DND-41 (cell line): ENCODE measurements around the gene ZNF280A.
"Not testable (repeated sequence)": the region's sequence is repeated elsewhere in the genome, so short reads cannot be mapped to it uniquely, and the experiment has no call there.

Experiments
- ATAC-seq: fragments of 200-7000 bp; cut with Tn5 transposase; 3 replicates; pipeline ENCODE4 v1.9.1; 2021; ENCODE audit warnings: low read depth; ENCODE audit not compliant: insufficient read depth
- DNase-seq: peaks from one replicate; pipeline ENCODE4 v3.0.0-alpha.2; 2020
- H2AFZ ChIP-seq: 2 replicates; pipeline ENCODE4 v1.6.0; 2012; ENCODE audit warnings: low read depth, low read length
- H3K27ac ChIP-seq: 2 replicates; pipeline ENCODE4 v1.5.1; 2012; ENCODE audit warnings: low read length, inconsistent platforms
- H3K27me3 ChIP-seq: fragments of 200-600 bp; sonication (generic); 2 replicates; pipeline ENCODE4 v1.6.0; 2012; ENCODE audit warnings: low read length, mild to moderate bottlenecking, inconsistent platforms; ENCODE audit not compliant: insufficient read depth, poor library complexity
- H3K36me3 ChIP-seq: 2 replicates; pipeline ENCODE4 v1.5.1; 2012; ENCODE audit warnings: low read length, inconsistent platforms; ENCODE audit not compliant: insufficient read depth
- H3K4me1 ChIP-seq: 2 replicates; pipeline ENCODE4 v1.5.1; 2012; ENCODE audit warnings: mild to moderate bottlenecking, low read length; ENCODE audit not compliant: insufficient read depth
- H3K4me2 ChIP-seq: 2 replicates; pipeline ENCODE4 v1.6.0; 2012; ENCODE audit warnings: mild to moderate bottlenecking, moderate library complexity, low read length, inconsistent platforms; ENCODE audit not compliant: insufficient read depth
- H3K4me3 ChIP-seq, 2 experiments: fragments of 200-600 bp in 1 of 2; shearing (Covaris generic) in 1 of 2; 2 replicates each; pipeline ENCODE4 v1.5.1; 2012 to 2016; ENCODE audit warnings: inconsistent platforms in 2 of 2, low read length in 2 of 2, mild to moderate bottlenecking in 2 of 2, low read depth in 1 of 2, moderate library complexity in 1 of 2
- H3K79me2 ChIP-seq: 2 replicates; pipeline ENCODE4 v1.6.0; 2012; ENCODE audit warnings: low read length, inconsistent platforms; ENCODE audit not compliant: insufficient read depth
- H3K9ac ChIP-seq: 2 replicates; pipeline ENCODE4 v1.6.0; 2012; ENCODE audit warnings: low read depth, mild to moderate bottlenecking, inconsistent platforms, low read length, moderate library complexity
- H3K9me3 ChIP-seq: 2 replicates; pipeline ENCODE4 v1.5.1; 2012; ENCODE audit warnings: low read length, moderate library complexity, mild to moderate bottlenecking, inconsistent platforms; ENCODE audit not compliant: insufficient read depth, severe bottlenecking
- H4K20me1 ChIP-seq: 2 replicates; pipeline ENCODE4 v1.6.0; 2012; ENCODE audit warnings: low read length; ENCODE audit not compliant: insufficient read depth
- CTCF ChIP-seq: IDR thresholded peaks from 2 replicates; pipeline ENCODE4 v1.5.1; 2012; ENCODE audit warnings: borderline replicate concordance, low read length, moderate library complexity, mild to moderate bottlenecking; ENCODE audit not compliant: poor library complexity, severe bottlenecking; ENCODE audit errors: extremely low read depth
- EZH2 ChIP-seq: IDR thresholded peaks from 3 replicates; pipeline ENCODE4 v1.6.1; 2012; ENCODE audit warnings: borderline replicate concordance, low read depth, mild to moderate bottlenecking, moderate library complexity, low read length, inconsistent platforms; ENCODE audit not compliant: severe bottlenecking

Gene ZNF280A

DNA sequence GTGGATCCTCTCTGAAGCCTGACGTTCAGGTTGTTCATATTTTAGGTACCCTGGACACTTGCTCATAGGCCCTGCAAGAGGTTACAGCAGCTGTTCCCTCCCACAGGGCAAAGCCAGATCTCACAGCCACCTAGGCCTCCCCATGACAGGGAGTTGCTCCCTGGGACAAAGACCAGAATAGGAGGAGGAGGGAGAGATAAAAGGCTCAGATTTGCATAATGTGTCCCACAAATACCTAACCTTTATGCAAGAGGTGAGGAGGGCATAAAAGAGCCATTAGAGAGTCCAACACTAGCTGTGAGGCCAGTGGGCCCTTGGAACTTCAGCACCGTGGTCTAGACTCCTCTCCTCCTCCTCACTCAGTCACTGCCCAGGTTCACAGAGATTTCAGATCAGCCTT is 45.3 kb downstream of the ZNF280A start:
- H3K36me3 ChIP-seq, result no peaks in the 10 kb centered on the region
- H3K79me2 ChIP-seq, result no peaks in the 10 kb centered on the region
- no peak overlapping the region for H2AFZ ChIP-seq
- no peak for ATAC-seq
- peaks cover under 1% of the 10 kb centered on the region for H3K9me3 ChIP-seq
- H3K4me2 ChIP-seq, result no peak overlapping the region
- H3K9ac ChIP-seq, result no peak overlapping the region
- no peak overlapping the region for H3K27ac ChIP-seq
- H3K4me1 ChIP-seq, result no peaks in the 10 kb centered on the region
- no peak for TF ChIP-seq EZH2
- TF ChIP-seq CTCF, result no peak
- H3K27me3 ChIP-seq, result no peaks in the 10 kb centered on the region
- H4K20me1 ChIP-seq, result no peaks in the 10 kb centered on the region
- DNase-seq, result no peak
- H3K4me3 ChIP-seq, result no peak overlapping the region

DNA sequence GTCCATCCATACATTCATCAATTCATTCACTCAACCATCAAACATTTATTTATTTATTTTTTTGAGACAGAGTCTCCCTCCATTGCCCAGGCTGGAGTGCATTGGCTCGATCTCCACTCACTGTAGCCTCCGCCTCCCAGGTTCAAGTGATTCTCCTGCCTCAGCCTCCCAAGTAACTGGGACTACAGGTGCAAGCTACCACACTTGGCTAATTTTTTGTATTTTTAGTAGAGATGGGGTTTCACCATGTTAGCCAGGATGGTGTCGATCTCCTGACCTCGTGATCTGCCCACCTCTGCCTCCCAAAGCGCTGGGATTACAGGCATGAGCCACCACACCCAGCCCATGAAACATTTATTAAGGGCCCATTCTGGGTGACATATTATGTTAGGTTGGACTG is 49.0 kb downstream of the ZNF280A start:
- H4K20me1 ChIP-seq, ATAC-seq, H3K27ac ChIP-seq, H3K4me1 ChIP-seq, DNase-seq, H3K27me3 ChIP-seq, H3K36me3 ChIP-seq, H3K9ac ChIP-seq, H3K4me3 ChIP-seq, H3K79me2 ChIP-seq, H2AFZ ChIP-seq, H3K4me2 ChIP-seq, H3K9me3 ChIP-seq: not testable (repeated sequence)

DNA sequence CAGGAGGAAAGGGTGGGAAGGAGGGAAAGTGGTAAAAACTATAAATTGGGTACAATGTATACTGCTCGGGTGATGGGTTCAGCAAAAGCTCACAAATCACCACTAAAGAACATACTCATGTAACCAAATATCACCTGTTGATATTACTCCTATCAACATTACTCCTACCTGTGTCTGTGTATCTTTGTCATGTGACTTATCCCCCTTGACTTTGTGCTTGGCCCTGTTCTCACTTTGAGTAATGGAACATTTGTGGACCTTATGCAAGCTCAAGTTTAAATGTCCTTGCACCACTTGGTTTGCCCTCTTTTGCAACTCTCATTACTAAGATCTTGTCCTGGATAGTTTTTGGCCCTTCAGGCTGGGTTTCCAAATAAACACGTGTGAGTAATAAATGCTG is 50.5 kb downstream of the ZNF280A start:
- no peaks in the 10 kb centered on the region for H4K20me1 ChIP-seq
- no peak overlapping the region for H3K4me3 ChIP-seq
- H3K79me2 ChIP-seq, result no peaks in the 10 kb centered on the region
- H3K9ac ChIP-seq, result no peak overlapping the region
- no peak for TF ChIP-seq CTCF
- no peak for TF ChIP-seq EZH2
- no peak overlapping the region for H3K27ac ChIP-seq
- DNase-seq (no peak), ATAC-seq (no peak)
- H3K4me2 ChIP-seq, result no peak overlapping the region
- H3K9me3 ChIP-seq, result peaks cover 6% of the 10 kb centered on the region
- H3K36me3 ChIP-seq, result no peaks in the 10 kb centered on the region
- H3K4me1 ChIP-seq, result no peaks in the 10 kb centered on the region
- H3K27me3 ChIP-seq, result no peaks in the 10 kb centered on the region
- no peak overlapping the region for H2AFZ ChIP-seq

DNA sequence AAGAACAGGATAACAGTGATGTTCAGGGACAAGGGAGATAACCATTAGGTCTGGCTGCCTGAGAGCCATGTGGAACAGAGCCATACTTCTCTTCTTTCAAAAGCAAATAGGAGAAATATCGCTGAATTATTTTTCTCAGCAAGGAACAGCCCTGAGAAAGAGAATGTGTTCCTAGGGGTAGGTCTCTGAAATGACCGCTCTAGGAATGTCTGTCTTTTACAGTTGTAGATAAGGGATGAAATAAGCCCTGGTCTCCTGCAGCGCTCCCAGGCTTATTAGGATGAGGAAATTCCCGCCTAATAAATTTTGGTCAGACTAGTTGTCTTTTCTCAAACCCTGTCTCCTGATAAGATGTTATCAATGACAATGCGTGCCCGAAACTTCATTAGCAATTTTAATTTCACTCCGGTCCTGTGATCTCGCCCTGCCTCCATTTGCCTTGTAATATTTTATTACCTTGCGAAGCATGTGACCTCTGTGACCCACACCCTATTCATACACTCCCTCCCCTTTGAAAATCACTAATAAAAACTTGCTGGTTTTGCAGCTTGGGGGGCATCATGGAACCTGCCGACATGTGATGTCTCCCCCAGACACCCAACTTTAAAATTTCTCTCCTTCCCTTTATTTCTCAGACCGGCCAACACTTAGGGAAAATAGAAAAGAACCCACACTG is 51.1 kb downstream of the ZNF280A start:
- not testable (repeated sequence) for ATAC-seq, H3K4me3 ChIP-seq, H3K36me3 ChIP-seq, H4K20me1 ChIP-seq, H3K4me1 ChIP-seq, H3K79me2 ChIP-seq, H3K9ac ChIP-seq, H3K9me3 ChIP-seq, DNase-seq, H3K27ac ChIP-seq, H3K27me3 ChIP-seq, H2AFZ ChIP-seq, H3K4me2 ChIP-seq

DNA sequence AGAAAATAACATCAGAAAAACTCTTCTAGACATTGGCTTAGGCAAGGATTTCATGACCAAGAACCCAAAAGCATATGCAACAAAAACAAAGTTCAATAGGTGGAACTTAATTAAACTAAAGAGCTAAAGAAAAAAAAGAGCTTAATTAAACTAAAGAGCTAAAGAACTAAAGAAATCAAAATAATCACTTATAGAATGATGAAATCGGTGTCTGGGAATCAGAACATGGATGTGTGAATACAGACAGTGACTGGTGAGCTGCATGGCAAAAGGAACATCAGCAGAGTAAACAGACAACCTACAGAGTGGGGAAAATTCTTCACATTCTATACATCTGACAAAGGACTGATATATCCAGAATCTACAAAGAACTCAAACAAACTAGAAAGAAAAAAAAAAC is 53.0 kb downstream of the ZNF280A start:
- Histone ChIP-seq H3K79me2 (no peaks in the 10 kb centered on the region), H3K27me3 (no peaks in the 10 kb centered on the region), H3K4me3 (no peak overlapping the region), H3K9ac (no peak overlapping the region), H3K9me3 (peaks cover 6% of the 10 kb centered on the region), H3K4me1 (no peaks in the 10 kb centered on the region), H2AFZ (no peak overlapping the region), H4K20me1 (no peaks in the 10 kb centered on the region), H3K36me3 (no peaks in the 10 kb centered on the region), H3K27ac (no peak overlapping the region), H3K4me2 (no peak overlapping the region)
- TF ChIP-seq EZH2, result no peak
- TF ChIP-seq CTCF, result no peak
- DNase-seq (no peak), ATAC-seq (no peak)
